ENCODE measurements around the gene RAP1GAP2.
"Not testable (repeated sequence)": the region's sequence is repeated elsewhere in the genome, so short reads cannot be mapped to it uniquely, and the experiment has no call there.

RAP1GAP2 gene

GRCh38 chr17:2796164-2797125 is at the start of gene RAP1GAP2:
Gene RAP1GAP2, plus strand, starts transcription at chr17:2796438. Its CDS starts 90 bp downstream, at chr17:2796528.
- no peak for DNase-seq

- peak; percentile 33 for DNase-seq
These were observed 47.0 kb upstream of the RAP1GAP2 start, which contains the start of gene CCDC92B for GRCh38 chr17:2749058-2749783. Gene CCDC92B, minus strand, starts transcription at chr17:2749652. Its CDS starts 14,507 bp downstream, at chr17:2735145.

- DNase-seq, result peak; percentile 24
These were observed 46.5 kb upstream of the RAP1GAP2 start for GRCh38 chr17:2749784-2750181.

- DNase-seq, result no peak
These were observed 45.5 kb upstream of the RAP1GAP2 start for GRCh38 chr17:2750721-2751120.

GRCh38 chr17:2751491-2751890 is 44.7 kb upstream of the RAP1GAP2 start:
- no peak for DNase-seq

- DNase-seq, result peak; percentile 39
These were observed 40.1 kb upstream of the RAP1GAP2 start for GRCh38 chr17:2755891-2756724.

GRCh38 chr17:2758870-2759269 is 37.4 kb upstream of the RAP1GAP2 start:
- DNase-seq, result no peak

- no peak for DNase-seq
These were observed 26.1 kb upstream of the RAP1GAP2 start for GRCh38 chr17:2770129-2770528.

- no peak for DNase-seq
These were observed 21.0 kb upstream of the RAP1GAP2 start for GRCh38 chr17:2775206-2775605.

GRCh38 chr17:2776589-2777241 is 19.5 kb upstream of the RAP1GAP2 start:
- DNase-seq, result peak; percentile 76

GRCh38 chr17:2777242-2777867 is 18.9 kb upstream of the RAP1GAP2 start:
- DNase-seq, result peak; percentile 57

- DNase-seq, result no peak
These were observed 17.7 kb upstream of the RAP1GAP2 start for GRCh38 chr17:2778489-2778888.

- no peak for DNase-seq
These were observed 16.7 kb upstream of the RAP1GAP2 start for GRCh38 chr17:2779545-2779944.

GRCh38 chr17:2780256-2780655 is 16.0 kb upstream of the RAP1GAP2 start:
- DNase-seq, result no peak

GRCh38 chr17:2780931-2781454 is 15.2 kb upstream of the RAP1GAP2 start:
- no peak for DNase-seq

- DNase-seq, result not testable (repeated sequence)
These were observed 14.6 kb upstream of the RAP1GAP2 start for GRCh38 chr17:2781598-2781997.

GRCh38 chr17:2782055-2782454 is 14.2 kb upstream of the RAP1GAP2 start:
- no peak for DNase-seq

GRCh38 chr17:2783310-2784030 is 12.8 kb upstream of the RAP1GAP2 start:
- no peak for DNase-seq

- DNase-seq, result no peak
These were observed 11.4 kb upstream of the RAP1GAP2 start for GRCh38 chr17:2784864-2785263.

- DNase-seq, result not testable (repeated sequence)
These were observed 10.9 kb upstream of the RAP1GAP2 start for GRCh38 chr17:2785376-2785775.

Measured in DMS79 treated with DMSO at 0.1 percent for 48 hours (cell line).